ENCODE results near the gene CNOT8.
"Not testable (repeated sequence)": the region's sequence is repeated elsewhere in the genome, so short reads cannot be mapped to it uniquely, and the experiment has no call there.

CNOT8 gene

GRCh38 chr5:154817815-154818214 is 40.6 kb upstream of the CNOT8 start:
- H3K4me1 ChIP-seq (ENCODE audit: low read length): no peaks in the 10 kb centered on the region
- H3K4me3 ChIP-seq (ENCODE audit: low read length): no peak overlapping the region
- H3K27ac ChIP-seq (ENCODE audit: low read length): no peak overlapping the region
- no peaks in the 10 kb centered on the region for H3K79me2 ChIP-seq (ENCODE audit: low read length)
- no peak overlapping the region for H3K4me2 ChIP-seq (ENCODE audit: low read length)
- no peak overlapping the region for H2AFZ ChIP-seq (ENCODE audit: low read depth, low read length)
- H3K9me3 ChIP-seq (ENCODE audit: insufficient read depth, low read length): no peaks in the 10 kb centered on the region
- H3K9ac ChIP-seq (ENCODE audit: low read length): no peak overlapping the region
- H3K36me3 ChIP-seq (replicated peaks; ENCODE audit: low read depth, low read length): peaks cover 27% of the 10 kb centered on the region
- no peaks in the 10 kb centered on the region for H3K27me3 ChIP-seq (ENCODE audit: low read depth, low read length)
- H4K20me1 ChIP-seq (ENCODE audit: insufficient read depth, low read length): no peaks in the 10 kb centered on the region
- TF ChIP-seq EZH2phosphoT487 (IDR thresholded peaks at IDR 0.05; ENCODE audit: low read depth): no peak
- no peak for TF ChIP-seq CTCF (IDR thresholded peaks at IDR 0.05; ENCODE audit: low read depth, low read length)

- no peaks in the 10 kb centered on the region for H3K79me2 ChIP-seq (ENCODE audit: low read length)
- TF ChIP-seq EZH2phosphoT487 (IDR thresholded peaks at IDR 0.05; ENCODE audit: low read depth): no peak
- no peak for TF ChIP-seq CTCF (IDR thresholded peaks at IDR 0.05; ENCODE audit: low read depth, low read length)
- no peak overlapping the region for H3K27ac ChIP-seq (ENCODE audit: low read length)
- no peaks in the 10 kb centered on the region for H4K20me1 ChIP-seq (ENCODE audit: insufficient read depth, low read length)
- H3K36me3 ChIP-seq (replicated peaks; ENCODE audit: low read depth, low read length): peaks cover 20% of the 10 kb centered on the region
- H3K4me3 ChIP-seq (ENCODE audit: low read length): no peak overlapping the region
- H3K4me2 ChIP-seq (ENCODE audit: low read length): no peak overlapping the region
- no peak overlapping the region for H2AFZ ChIP-seq (ENCODE audit: low read depth, low read length)
- H3K9me3 ChIP-seq (ENCODE audit: insufficient read depth, low read length): no peaks in the 10 kb centered on the region
- no peaks in the 10 kb centered on the region for H3K4me1 ChIP-seq (ENCODE audit: low read length)
- H3K9ac ChIP-seq (ENCODE audit: low read length): no peak overlapping the region
- H3K27me3 ChIP-seq (ENCODE audit: low read depth, low read length): no peaks in the 10 kb centered on the region
Observed at GRCh38 chr5:154818471-154819116, 39.8 kb upstream of the CNOT8 start.

GRCh38 chr5:154819546-154819945 is 38.9 kb upstream of the CNOT8 start:
- H3K4me3 ChIP-seq (ENCODE audit: low read length): no peak overlapping the region
- H3K4me2 ChIP-seq (ENCODE audit: low read length): no peak overlapping the region
- no peak overlapping the region for H2AFZ ChIP-seq (ENCODE audit: low read depth, low read length)
- no peaks in the 10 kb centered on the region for H3K9me3 ChIP-seq (ENCODE audit: insufficient read depth, low read length)
- H3K4me1 ChIP-seq (ENCODE audit: low read length): no peaks in the 10 kb centered on the region
- no peaks in the 10 kb centered on the region for H3K79me2 ChIP-seq (ENCODE audit: low read length)
- peaks cover 23% of the 10 kb centered on the region for H3K36me3 ChIP-seq (replicated peaks; ENCODE audit: low read depth, low read length)
- no peak overlapping the region for H3K27ac ChIP-seq (ENCODE audit: low read length)
- H4K20me1 ChIP-seq (ENCODE audit: insufficient read depth, low read length): no peaks in the 10 kb centered on the region
- H3K9ac ChIP-seq (ENCODE audit: low read length): no peak overlapping the region
- TF ChIP-seq CTCF (IDR thresholded peaks at IDR 0.05; ENCODE audit: low read depth, low read length): no peak
- no peak for TF ChIP-seq EZH2phosphoT487 (IDR thresholded peaks at IDR 0.05; ENCODE audit: low read depth)
- H3K27me3 ChIP-seq (ENCODE audit: low read depth, low read length): no peaks in the 10 kb centered on the region

- Histone ChIP-seq H3K4me2 (ENCODE audit: low read length) (no peak overlapping the region), H3K27ac (ENCODE audit: low read length) (no peak overlapping the region), H3K4me1 (ENCODE audit: low read length) (no peaks in the 10 kb centered on the region), H3K27me3 (ENCODE audit: low read depth, low read length) (no peaks in the 10 kb centered on the region), H3K9ac (ENCODE audit: low read length) (no peak overlapping the region), H3K9me3 (ENCODE audit: insufficient read depth, low read length) (no peaks in the 10 kb centered on the region), H4K20me1 (ENCODE audit: insufficient read depth, low read length) (no peaks in the 10 kb centered on the region), H3K4me3 (ENCODE audit: low read length) (no peak overlapping the region), H3K36me3 (replicated peaks; ENCODE audit: low read depth, low read length) (peaks cover 17% of the 10 kb centered on the region), H2AFZ (ENCODE audit: low read depth, low read length) (no peak overlapping the region), H3K79me2 (ENCODE audit: low read length) (no peaks in the 10 kb centered on the region)
- no peak for TF ChIP-seq CTCF (IDR thresholded peaks at IDR 0.05; ENCODE audit: low read depth, low read length)
- TF ChIP-seq EZH2phosphoT487 (IDR thresholded peaks at IDR 0.05; ENCODE audit: low read depth): no peak
Observed at GRCh38 chr5:154820383-154820782, 38.0 kb upstream of the CNOT8 start.

GRCh38 chr5:154822896-154823295 is 35.5 kb upstream of the CNOT8 start:
- H3K4me2 ChIP-seq (ENCODE audit: low read length); H2AFZ ChIP-seq (ENCODE audit: low read depth, low read length); H3K27me3 ChIP-seq (ENCODE audit: low read depth, low read length); H3K79me2 ChIP-seq (ENCODE audit: low read length); H3K36me3 ChIP-seq (replicated peaks; ENCODE audit: low read depth, low read length); H3K27ac ChIP-seq (ENCODE audit: low read length); H3K4me3 ChIP-seq (ENCODE audit: low read length); H4K20me1 ChIP-seq (ENCODE audit: insufficient read depth, low read length); H3K9me3 ChIP-seq (ENCODE audit: insufficient read depth, low read length); H3K4me1 ChIP-seq (ENCODE audit: low read length); H3K9ac ChIP-seq (ENCODE audit: low read length): not testable (repeated sequence)

All from OCI-LY3 (cell line).